NCI-H82 (cell line): ENCODE measurements around the gene OSBP2.
A peak's percentile ranks its signal among the peaks of the same experiment; 100 is the strongest.
"Not testable (repeated sequence)": the region's sequence is repeated elsewhere in the genome, so short reads cannot be mapped to it uniquely, and the experiment has no call there.

ENCODE experiments used
- DNase-seq: peaks from one replicate; lab custom pipeline; 2025; lab: John Stamatoyannopoulos, UW

Gene OSBP2

DNA sequence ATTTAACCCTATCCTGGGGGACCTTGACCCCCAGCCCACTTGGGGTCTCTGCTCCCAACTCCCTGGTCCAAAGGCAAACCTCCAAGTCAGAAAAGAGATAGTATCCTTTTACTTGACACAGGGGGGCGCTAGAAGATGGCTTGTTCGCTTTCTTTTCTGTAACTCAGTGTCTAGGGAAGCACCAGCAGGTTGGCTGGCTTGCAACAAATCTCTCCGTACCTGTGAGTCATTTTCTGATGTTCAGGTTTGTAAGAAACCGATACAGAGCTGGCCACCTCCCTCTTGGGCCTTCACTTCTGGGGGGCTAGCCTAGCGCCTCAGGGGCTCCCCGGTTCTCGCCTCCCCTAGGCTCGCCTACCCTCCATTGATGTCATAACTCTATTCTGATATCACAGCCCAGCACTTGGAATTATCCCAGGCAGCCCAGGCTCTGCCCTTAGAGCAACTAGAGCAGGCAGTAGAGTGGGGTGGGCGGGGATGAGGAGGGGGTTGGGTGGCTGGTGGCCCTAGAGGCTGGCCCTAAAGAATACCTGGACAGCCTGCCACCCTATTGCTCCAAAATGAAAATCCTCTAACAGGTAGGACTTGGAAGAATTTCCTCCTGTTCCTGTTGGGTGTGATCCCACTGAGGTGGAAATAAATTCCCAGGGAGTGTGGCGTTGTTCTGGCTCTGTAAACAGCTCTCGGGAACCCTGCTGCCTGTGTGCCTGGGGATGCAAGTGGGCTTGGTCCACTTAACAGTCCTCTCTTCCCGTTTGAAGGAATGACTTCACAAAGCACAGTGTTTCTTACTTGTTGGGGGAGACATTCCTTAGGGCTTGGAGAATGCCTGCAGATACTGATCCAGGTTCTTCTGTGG, 69.4 kb downstream of the OSBP2 start:
- peak; percentile 82 for DNase-seq

GRCh38 chr22:30767661-30768060, 73.0 kb downstream of the OSBP2 start:
- peak; percentile 23 for DNase-seq

- no peak for DNase-seq
Measured at GRCh38 chr22:30770716-30771115, 76.0 kb downstream of the OSBP2 start.

DNA sequence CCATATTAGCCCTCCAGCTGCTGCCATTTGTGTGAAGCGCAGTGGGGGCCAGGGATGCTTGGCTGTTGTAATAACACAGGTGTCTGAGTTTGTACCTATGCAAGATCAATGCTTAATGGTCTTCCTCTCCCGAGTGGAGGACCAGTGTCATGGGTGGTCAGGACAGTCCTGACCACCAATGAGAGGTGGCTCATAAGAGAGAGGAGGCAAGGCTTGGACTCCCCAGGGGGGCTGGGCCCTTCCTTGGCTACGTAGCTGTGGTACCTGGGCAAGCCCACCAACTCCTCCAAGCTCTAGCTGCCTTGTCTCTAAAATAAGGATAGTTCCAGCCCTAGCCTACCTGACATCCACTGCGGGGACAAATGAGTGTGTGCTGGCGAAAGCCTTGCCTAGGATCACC, 79.2 kb downstream of the OSBP2 start:
- no peak for DNase-seq

GRCh38 chr22:30774566-30774965, 79.9 kb downstream of the OSBP2 start:
- DNase-seq, result no peak

DNA sequence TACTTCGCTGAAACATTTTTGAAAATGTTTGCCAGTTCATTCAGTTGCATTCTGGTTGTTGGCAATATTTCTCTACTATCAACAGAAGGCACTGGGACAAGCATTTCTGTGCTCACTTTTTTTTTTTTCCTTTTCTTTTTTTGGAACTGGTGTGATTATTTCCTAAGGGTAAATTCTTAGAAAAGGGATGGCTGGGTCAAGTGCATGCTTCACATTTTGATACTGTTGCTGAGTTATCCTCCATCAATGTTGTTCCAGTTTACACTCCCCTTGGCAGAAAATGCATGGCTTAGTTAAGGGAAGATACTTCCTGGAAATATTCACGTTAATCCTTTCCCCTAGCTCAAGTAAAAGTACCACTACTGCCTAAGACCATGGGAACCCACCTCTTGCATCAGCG, 81.8 kb downstream of the OSBP2 start:
- DNase-seq, result no peak

DNA sequence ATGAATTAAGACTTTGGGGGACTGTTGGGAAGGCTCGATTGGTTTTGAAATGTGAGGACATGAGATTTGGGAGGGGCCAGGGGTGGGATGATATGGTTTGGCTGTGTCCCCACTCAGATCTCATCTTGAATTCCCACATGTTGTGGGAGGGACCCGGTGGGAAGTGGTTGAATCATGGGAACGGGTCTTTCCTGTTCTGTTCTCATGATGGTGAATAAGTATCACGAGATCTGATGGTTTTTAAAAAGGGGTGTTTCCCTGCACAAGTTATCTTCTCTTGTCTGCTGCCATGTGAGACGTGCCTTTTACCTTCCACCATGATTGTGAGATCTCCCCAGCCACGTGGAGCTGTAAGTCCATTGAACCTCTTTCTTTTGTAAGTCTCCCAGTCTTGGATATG, 82.5 kb downstream of the OSBP2 start:
- not testable (repeated sequence) for DNase-seq

GRCh38 chr22:30777587-30777986, 82.9 kb downstream of the OSBP2 start:
- no peak for DNase-seq

- no peak for DNase-seq
Measured at GRCh38 chr22:30778261-30778660, 83.6 kb downstream of the OSBP2 start.

- DNase-seq, result no peak
Measured at GRCh38 chr22:30780026-30780425, 85.4 kb downstream of the OSBP2 start.

DNA sequence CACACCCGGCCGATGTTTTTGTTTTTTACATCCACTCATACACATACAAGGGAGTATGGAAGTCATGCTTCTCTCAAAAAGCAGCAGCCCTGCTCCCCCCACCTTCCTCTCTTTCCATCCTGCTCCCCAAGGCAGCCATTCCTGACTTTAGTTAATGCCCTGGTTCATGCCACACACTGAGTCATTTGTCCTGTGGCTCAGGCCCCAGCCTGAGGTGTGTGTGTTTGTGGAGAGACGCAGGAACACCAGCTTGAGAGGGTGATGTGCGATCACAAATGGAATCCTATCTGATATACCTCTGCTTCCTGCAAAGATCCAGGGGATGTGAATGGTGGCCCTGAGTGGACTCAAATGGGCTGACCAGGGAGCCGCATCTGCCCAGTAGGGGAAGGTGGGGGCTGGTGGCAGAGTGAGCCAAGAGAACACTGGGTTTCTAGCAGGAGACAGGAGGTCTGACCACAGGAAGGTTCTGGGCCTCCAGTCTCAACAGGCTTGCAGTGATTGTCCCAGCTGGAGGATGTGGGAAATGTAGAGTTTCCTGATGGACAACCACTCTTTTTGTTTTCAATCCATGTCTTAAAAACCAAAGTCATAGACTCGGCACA, 86.7 kb downstream of the OSBP2 start:
- DNase-seq, result no peak

DNA sequence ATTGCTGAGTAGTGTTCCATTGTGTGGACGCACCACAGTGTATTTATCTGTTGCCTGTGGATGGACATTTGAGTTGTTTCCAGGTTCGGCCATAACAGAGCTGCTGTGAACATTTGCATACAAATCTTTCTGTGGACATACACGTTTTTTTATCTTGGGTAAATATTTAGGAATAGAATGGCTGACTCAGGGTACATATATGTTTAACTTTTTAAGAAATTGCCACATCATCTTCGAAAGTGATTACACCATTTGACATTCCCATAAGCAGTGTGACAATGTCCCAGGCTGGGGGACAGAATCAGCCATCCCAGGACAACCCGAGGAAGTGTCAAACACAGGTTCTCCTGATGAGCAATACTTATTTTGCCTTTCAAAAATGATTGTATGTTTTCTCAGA, 87.9 kb downstream of the OSBP2 start:
- no peak for DNase-seq

DNA sequence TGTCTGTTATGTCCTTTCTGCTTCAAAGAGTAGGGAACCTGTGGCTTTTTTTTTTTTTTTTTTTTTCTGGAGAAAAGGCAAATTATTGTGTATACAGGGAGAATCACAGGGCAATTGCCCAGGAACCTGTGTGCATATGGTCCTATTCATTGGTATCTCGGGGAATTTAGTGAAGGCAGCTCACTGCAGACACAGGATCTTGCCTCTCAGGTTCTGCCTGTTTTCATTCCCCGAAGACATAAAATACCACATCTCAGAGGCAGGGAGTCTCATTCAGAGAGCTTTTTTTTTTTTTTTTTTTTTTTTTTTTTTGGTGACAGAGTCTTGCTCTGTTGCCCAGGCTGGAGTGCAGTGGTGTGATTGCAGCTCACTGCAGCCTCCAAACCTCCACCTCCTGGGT, 88.3 kb downstream of the OSBP2 start:
- DNase-seq, result no peak

GRCh38 chr22:30785527-30785926, 90.9 kb downstream of the OSBP2 start:
- DNase-seq, result no peak

DNA sequence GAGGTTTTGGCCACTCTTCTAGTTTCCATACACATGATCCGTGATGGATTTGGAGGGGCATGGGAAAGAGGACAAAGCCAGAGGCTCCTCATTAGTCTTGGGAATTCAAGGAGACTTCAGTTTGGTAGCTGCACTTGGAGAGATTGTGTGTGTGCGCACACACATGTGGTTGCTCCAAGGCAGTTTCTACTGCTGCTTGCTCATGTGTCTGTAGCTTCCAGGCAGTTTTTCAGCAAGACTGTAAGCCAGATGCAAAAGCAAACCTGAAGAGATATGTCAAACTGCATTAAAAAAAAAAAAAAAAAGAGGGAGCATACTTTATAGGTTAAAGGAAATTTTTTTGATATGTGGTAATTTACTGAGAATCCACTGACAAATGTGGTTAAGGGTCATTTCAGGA, 95.7 kb downstream of the OSBP2 start:
- DNase-seq, result no peak

- no peak for DNase-seq
Measured at GRCh38 chr22:30792456-30792855, 97.8 kb downstream of the OSBP2 start.

- DNase-seq, result no peak
Measured at GRCh38 chr22:30795118-30795517, 100.4 kb downstream of the OSBP2 start.

DNA sequence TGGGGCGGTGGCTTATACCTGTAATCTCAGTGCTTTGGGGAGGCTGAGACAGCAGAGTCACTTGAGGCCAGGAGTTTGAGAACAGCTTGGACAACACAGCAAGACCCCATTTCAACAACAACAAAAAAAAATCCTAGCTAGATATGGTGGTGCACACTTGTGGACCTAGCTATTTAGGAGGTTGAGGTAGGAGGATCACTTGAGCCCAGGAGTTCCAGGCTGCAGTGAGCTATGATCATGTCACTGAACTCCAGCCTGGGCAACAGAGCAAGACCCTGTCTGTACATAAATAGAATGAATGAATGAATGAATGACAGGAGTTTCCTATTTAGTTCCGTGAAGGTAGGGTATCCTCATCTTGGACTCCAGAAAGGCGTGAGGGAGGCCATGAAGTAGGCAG, 107.0 kb downstream of the OSBP2 start:
- no peak for DNase-seq

DNA sequence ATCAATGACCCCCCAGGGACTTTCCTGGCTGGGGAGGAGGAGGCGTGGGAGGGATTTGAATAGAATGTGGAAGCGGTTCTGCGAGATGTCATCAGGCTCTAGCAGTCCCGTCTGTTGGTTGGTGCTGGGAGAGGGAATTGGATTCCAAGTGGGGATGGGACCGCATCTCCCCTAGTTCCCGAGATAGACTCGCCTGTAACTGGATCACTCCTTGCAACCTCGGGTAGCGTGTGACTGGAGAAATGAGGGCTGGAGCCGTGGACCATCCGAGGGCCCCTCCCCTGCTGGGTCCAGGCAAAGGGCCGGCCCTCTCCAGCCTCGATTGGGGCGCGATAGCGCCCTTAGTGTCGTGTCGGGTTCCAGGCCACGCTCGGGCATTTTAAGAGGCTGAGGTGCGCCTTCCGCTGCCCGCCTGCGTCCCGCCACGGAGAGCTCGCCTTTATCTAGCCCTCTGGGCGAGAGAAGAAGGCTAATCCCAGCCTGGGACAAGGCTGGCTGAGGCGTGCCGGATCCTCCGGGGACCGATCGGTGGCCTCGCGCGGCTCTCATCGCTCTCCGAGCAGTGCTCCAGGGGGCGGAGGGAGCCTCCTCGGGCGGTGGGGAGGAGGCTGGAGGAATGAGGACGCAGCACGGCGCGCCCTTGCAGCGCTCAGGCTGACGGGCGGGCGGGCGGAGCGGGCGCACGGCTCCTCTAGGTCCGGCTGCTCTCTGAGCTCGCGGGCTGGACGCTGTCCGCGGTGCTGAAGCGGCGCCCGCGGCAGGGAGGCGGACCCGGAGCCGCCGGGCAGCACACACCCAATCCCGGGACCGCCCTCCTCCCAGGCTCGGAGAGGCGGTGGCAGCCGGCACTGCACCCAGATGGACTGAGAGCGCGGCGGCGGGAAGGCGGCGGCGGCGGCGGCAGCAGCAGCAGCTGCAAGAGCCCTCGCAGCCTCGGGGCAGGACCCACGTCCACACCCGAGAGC, 107.8 kb downstream of the OSBP2 start:
- peak; percentile 82 for DNase-seq

GRCh38 chr22:30803679-30804078, 109.0 kb downstream of the OSBP2 start:
- no peak for DNase-seq

GRCh38 chr22:30804626-30805025, 110.0 kb downstream of the OSBP2 start:
- DNase-seq, result no peak

DNA sequence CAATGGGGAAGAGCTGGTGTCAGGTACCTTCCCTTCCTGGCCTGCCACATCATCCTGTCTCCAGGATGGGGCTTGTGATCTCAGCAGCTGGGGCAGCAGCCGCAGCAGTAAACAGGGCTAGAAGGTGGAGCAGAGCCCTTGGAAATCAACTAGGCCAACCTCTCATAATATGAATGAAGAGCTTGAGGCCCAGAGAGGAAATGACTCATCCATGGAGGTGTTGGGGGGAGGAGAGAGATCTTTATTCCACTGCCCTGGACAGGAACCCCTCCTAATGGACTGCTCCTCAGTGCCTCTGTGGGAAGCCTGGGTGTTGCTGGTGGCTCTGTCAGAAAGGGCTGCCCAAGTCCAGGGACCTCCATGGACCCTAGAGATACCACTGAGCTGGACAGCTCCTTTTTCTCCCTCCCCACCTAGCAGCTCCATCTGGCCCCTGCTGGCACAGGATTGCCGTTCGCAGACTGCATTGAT, 111.8 kb downstream of the OSBP2 start:
- no peak for DNase-seq
